Fibroblast of upper back skin (primary cell): ENCODE results near the gene LRRC46.

Experiments
- DNase-seq: peaks from one replicate; pipeline ENCODE4 v3.0.0-alpha.2; 2013

Gene LRRC46

DNA sequence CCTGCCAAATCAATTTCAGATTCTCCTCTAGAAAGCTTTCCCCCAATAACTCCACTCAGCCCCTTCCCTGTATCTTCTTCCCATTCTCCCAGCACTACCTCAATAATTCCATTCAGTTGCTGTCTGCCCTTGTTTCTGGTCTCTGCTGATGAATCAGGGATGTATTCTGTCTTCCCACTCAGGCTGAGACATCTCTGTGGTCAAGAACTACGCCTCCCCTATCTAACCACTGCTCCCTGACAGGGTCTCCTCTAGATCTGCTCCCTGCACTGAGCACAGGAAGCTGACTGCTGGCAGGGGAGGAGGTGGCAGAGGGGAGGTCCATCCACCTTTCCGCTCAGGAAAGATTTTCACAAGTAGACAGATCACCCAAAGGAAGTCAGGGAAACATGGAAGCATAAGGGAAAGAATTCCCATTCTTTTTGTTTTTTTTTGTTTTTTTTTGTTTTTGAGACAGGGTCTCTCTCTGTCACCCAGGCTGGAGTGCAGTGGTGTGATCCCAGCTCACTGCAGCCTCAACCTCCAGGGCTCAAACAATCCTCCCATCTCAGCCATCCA, 47.6 kb downstream of the LRRC46 start:
- peak; percentile 73 for DNase-seq

DNA sequence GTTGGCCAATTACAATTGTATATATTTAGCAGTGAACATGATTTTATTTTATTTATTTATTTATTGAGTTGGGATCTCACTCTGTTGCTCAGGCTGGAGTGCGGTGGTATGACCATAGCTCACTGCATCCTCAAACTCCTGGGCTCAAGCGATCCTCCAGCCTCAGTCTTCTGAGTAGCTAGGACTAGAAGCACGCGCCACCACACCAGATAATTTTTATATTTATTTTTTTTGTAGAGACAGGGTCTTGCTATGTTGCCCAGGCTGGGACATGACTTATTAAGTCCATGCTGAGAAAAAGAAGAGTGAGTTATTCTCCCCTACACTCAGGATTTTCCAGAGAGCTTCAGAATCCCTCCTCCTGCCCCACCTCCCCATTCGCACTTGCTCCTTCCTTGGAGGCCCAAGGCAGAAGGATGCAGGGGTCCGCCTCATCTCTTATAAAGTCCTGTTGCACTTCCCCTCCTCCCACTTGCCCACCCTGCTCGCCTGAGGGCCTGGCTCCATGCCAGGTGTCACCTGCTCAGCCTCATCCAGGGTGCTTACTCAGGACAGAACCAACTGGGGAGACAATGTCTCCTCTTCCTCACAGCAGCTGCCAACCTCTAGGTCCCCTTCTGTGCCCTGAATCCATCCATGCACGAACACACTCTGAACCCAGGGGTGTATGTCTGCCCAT, 48.4 kb downstream of the LRRC46 start:
- no peak for DNase-seq

DNA sequence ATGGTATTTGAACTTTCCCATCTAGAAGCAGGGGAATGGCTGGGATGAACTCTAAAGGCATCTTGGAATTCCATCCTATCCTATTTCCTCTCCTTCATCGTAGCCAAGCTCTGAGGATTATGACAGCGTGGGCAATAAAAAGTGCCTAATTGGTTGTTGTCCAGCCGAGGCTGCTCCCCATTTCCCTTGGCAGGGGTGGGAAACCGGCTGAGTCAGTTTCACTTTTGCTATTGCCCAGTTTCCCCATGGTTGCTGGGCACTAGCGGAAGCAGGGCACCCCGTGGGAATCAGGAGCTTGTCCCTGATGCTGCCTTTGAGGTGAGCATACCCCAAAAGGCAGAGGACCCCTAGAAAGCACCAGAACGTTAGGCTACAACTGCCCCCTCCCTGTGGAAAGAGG, 50.8 kb downstream of the LRRC46 start:
- DNase-seq = peak; percentile 27

DNA sequence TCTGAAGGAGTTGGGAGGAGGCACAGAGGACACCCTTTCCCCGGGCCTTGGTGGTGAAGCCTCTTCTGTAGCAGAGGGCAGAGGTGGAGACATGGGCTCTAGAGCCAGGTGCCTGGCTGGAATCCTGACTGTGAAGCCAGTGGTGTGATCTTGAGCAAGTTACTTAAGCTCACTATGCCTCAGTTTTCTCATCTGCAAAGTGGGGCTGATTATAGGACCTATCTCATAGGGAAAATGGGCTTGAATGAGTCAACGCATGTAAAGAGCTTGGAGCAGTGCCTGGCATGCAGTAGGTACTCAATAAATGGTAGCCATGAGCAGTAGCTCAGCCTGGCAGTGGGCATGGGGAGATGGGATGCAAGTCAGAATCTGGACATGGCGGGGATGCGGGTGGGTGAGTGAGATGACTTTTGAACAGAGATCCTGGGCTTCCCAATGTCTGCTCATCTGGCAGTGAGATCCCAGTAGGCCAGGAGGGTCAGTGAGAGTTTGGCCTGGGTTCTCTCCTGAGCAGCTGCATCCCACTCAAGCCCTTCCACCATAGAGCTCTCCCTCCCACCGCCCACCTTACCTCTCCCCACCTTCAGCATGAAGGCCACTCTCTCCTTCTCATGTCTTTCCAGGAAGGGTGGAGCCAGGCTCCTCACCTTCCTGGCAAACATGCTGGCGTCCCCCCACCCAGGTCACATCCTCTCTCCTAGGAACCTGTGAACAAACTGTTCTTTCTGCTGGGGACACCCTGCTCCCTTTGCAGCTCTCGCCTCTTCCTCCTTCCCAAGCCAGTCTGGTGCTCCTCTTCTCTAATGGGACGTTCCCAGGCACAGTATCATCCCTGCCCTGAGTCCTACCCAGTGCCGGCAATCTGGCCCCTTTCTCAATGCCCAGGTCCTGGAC, 51.5 kb downstream of the LRRC46 start:
- no peak for DNase-seq

DNA sequence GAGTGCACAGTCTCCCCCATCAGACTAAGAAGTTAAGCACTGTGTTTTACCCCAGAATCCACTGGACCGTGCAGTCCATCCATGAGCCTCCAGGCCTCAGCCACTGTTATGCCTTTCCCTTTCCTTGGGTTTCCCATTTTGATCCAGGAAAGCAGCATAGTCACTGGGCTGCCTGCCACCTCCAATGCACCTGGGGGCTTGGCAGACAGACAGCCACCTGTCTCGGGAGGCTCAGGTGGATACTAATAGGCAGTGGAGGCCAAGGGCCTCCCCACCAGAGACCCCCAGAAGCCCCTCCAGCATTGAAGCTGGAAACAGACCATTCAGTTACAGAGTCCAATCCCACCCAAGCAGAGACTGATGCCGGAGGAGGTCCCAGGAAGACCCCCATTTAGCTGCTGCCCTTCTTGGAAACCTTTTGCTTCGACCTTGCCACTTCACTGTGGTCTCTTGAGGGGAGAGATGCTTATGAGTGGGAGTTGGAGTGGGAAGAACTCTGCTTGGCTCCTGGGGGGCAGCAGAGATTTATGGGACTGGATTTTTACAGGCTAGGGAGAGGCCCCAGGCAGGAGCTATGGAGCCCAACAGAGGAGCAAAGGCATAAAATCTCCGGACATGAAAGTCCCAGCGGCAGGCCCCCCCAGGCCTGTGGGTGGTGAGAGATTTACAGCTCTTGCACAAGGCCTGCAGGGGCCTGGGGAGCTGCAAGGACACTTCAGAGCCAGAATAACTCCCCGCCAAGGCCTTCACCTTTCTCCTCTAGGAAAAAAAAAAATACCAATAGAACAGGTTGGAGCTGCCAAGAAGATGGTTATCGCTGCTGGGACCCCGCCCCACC, 52.3 kb downstream of the LRRC46 start:
- no peak for DNase-seq

DNA sequence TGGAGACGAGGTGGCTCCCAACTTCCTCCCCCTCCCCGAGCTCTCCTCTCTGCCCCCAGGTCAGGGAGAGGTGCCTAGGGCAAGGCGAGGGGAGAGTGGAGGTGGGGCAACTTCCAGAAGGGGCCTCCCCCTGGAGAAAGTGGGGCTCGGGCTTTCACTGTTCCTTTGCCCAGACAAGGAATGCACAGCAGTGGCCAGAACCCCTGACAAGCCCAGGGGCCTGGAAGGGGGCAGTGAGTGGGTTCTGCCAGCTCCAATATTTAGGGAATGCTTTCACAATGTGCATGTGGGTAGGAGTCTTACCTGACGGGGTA, 52.9 kb downstream of the LRRC46 start:
- DNase-seq = no peak

DNA sequence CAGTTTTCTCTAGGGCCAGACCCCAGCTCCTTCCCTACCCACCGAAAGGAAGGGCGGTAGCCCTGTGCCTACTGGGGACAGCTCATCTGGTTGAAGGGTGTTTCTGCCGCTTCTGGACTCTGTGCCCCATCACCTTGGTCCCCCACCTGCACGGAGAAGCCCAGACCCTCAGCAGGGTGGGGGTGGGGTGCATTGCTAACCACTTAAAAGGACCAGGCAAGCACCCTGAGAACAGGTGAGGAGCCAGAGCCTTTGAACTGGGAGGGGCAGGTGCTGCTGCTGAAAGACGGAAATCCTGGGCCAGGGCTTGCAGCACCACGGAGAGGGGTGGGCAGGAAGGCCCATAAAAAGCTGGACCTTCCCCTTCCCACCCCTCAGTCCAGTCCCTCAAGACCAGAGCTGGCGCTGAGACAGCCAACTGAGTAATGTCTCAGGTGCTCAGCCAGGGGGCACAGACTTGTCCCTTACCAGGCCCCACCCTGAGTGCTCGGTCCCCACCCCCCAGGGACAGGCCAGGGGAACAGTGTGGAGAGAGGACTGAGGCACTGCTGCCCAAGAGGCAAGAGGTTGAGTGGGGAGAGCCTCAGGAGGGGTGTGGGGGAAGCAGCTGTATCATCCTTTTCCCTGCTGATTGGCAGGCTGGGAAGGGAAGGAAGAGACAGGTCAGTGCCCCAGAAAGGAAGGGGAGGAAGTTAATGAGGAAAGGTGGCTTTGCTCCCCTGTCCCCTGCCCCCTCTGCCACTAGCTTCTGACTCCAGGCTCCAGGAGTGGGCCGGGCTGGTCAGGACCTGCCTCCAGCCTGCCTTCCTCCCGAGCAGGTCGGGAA, 53.6 kb downstream of the LRRC46 start:
- no peak for DNase-seq
